GM12875 (cell line): ENCODE measurements around the gene ZNF763.
"Not testable (repeated sequence)": the region's sequence is repeated elsewhere in the genome, so short reads cannot be mapped to it uniquely, and the experiment has no call there.

ENCODE experiments used
- H3K4me3 ChIP-seq: one replicate; pipeline ENCODE4 v1.5.1; 2011; ENCODE audit warnings: low read depth, low read length, control low read depth
- TF ChIP-seq, protein P1 (sequence below): IDR thresholded peaks from 2 replicates; pipeline ENCODE4 v1.5.1; 2011; ENCODE audit warnings: low read depth, mild to moderate bottlenecking, control low read depth, inconsistent platforms, low read length, moderate library complexity, borderline replicate concordance; ENCODE audit not compliant: insufficient read depth

Gene ZNF763

DNA sequence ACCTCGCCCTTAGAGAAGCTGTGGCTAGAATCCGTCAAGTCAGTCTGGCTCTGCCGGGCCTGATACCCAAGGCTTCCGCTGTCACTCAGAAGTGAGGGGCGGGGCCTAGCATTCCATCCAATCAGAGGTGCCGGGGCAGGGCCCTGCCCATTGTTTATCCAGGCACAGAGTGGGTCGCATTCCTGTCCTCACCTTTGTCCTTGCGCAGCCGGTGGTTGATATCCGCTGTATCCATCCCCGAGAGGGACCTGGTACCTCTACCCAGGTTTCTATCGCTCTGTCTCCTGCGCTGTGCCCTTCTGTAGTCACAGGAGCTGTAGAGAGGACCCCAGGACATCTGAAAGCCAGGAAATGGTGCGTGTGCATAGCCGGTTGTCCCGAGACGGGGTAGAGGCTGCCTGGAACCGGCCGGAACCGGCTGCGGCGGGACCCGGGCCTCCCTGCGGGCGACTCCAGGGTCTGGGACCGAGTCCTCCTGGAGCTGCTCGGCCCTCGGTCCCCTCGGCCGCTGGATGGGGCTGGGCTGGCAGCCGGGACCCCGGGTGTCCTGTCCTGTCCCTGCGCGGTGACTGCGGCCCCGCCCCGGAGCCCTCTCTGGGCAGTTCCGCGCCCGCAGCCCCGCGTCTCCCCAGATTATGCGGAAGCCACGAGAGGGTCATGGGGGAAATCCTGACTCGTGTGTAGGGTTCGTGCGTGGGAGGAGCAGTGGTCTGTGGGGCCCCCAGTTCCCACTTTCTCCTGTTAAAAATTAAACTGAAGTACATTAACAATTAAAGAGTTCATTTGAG lies at the start of gene ZNF763:
Gene ZNF763 (plus strand): TSS at position 183 of the 788 bp plus-strand sequence. CDS start 169 bp downstream, at position 352.
- H3K4me3 ChIP-seq: peak within 1 kb of the TSS; percentile 85
- TF ChIP-seq, protein P1, sequence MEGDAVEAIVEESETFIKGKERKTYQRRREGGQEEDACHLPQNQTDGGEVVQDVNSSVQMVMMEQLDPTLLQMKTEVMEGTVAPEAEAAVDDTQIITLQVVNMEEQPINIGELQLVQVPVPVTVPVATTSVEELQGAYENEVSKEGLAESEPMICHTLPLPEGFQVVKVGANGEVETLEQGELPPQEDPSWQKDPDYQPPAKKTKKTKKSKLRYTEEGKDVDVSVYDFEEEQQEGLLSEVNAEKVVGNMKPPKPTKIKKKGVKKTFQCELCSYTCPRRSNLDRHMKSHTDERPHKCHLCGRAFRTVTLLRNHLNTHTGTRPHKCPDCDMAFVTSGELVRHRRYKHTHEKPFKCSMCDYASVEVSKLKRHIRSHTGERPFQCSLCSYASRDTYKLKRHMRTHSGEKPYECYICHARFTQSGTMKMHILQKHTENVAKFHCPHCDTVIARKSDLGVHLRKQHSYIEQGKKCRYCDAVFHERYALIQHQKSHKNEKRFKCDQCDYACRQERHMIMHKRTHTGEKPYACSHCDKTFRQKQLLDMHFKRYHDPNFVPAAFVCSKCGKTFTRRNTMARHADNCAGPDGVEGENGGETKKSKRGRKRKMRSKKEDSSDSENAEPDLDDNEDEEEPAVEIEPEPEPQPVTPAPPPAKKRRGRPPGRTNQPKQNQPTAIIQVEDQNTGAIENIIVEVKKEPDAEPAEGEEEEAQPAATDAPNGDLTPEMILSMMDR: no peak

DNA sequence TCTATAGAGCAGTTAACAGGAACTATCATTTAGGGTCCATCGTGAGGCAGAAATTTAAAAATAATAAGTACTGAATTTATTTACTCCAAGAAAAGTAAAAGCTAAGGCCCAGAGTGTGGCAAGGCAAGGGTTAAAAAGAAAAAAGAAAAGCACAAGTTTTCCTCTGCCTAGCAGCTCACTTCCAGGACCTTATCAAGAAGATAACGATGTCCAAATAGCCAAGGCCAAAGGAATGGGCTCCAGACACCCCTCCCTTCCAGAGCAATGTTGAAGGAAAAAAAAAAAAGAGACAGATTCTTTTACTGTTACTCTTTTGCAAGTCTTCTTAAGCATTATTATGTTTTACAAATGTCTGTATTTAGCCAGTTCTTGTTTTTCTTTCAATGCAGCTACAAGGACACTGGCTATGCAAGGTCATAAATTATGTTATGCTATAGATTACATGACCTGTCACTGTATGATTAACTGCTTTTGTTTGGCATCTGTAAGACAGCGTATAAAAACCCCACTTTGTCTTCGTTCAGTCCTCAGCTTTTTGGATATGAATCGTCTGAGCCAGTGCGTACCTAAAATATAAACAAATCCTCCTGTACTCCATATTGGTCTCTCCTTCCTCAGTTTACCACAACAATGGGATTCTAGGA lies 42.9 kb upstream of the ZNF763 start:
- H3K4me3 ChIP-seq: no peak overlapping the region
- TF ChIP-seq, protein P1: no peak

DNA sequence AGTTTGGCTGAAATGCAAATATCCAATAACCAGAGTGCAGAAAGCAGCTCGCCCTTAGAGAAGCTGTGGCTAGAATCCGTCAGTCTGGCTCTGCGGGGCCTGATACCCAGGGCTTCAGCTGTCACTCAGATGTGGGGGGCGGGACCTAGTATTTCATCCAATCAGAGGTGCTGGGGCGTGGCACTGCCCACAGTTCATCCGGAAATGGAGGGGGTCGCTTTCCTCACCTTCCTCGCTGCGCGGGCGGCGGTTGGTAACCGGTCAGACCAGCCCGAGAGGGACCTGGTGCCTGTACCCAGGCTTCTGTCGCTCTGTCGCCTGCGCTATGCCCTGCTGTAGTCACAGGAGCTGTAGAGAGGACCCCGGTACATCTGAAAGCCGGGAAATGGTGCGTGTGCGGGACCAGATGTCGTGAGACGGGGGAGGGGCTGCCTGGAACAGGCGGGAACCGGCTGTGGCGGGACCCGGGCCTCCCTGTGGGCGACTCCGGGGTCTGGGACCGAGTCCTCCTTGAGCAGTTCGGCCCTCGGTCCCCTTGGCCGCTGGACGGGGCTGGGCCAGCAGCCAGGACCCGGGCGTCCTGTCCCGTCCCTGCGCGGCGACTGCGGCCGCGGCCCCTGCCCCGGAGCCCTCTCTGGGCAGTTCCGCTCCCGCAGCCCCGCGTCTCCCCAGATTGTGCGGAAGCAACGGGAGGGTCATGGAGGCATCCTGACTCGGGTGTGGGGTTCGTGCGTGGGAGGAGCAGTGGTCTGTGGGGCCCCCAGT lies 39.8 kb upstream of the ZNF763 start, which contains the start of gene ZNF700:
Gene ZNF700 (plus strand): TSS at position 222 of the 765 bp plus-strand sequence. CDS start 104 bp downstream, at position 326.
- TF ChIP-seq, protein P1: no peak
- peak within 1 kb of the TSS; percentile 94 for H3K4me3 ChIP-seq

DNA sequence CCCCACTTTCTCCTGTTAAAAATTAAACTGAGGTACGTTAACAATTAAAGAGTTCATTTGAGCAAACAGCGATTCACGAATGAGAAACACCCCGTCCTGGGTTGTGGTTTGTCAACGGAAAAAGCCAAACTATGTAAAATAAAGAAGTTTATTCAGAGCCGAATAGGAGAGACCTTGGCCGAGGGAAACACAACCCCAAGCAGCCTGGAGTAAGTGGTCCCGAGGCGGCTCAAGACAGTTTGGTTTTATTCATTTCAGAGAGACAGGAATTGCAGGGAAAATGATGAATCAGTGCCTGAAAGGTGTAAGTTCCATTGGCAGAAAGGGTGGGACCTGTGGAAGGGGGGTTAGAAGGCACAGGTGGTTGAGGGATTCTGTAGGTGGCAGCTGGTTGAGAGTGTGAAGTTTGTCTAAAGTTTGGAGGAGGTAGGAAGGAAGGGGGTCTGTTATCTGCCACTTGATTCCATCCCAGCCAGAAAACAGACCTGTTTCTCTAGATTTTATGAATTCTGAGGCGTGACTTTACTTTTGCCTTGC lies 39.1 kb upstream of the ZNF763 start:
- peak overlapping the region; percentile 94 for H3K4me3 ChIP-seq

DNA sequence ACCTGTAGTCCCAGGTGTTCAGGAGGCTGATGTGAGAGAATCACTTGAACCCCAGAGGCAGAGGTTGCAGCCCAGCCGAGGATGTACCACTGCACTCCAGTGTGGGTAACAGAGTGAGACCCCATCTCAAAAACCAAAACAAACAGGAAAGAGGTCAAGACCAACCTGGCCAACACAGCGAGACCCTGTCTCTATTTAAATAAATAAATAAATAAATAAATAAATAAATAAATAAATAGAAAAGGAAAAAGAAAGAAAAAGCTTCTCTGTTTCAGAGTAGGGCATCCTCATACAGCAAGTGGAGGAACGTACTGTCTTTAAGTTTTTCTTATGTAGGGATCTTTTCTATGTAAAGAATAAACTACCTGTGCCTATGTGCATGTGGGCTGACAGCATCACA lies 37.6 kb upstream of the ZNF763 start:
- H3K4me3 ChIP-seq: no peak overlapping the region
- TF ChIP-seq, protein P1: no peak

DNA sequence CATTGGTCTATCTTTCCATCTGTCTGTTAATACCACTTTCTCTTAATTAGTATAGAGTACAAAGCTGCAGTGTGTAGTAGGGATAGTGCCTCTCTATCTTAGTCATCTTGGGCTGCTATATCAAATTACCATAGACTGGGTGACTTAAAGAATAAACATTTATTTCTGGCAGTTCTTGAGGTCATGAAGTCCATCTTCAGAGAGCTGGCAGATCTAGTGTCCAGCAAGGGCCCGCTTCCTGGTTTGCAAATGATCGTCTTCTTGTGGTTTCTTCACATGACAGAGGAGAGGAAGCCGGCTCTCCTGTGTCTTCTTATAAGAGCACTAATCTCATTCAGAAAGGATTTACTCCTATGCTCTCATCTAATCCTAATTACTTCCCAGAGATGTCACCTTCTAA lies 33.8 kb upstream of the ZNF763 start:
- no peak overlapping the region for H3K4me3 ChIP-seq
- TF ChIP-seq, protein P1: no peak

DNA sequence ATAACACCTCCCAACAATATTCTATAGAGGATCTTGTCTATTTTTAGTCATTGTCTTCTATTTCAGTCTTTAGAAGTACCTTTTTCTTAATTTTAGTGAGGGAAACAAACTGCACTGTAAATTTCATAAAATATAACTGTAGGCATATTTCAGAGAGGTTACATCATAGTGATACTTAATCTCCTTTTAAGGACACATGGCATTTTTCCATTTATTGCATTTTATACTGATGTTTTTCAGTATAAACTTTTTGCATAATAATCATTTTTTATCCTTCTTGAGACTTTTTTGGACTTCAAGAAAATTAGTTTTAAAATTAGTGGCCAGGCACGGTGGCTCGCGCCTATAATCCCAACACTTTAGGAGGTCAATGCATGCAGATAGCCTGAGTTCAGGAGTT lies 33.3 kb upstream of the ZNF763 start:
- TF ChIP-seq, protein P1: no peak
- no peak overlapping the region for H3K4me3 ChIP-seq

DNA sequence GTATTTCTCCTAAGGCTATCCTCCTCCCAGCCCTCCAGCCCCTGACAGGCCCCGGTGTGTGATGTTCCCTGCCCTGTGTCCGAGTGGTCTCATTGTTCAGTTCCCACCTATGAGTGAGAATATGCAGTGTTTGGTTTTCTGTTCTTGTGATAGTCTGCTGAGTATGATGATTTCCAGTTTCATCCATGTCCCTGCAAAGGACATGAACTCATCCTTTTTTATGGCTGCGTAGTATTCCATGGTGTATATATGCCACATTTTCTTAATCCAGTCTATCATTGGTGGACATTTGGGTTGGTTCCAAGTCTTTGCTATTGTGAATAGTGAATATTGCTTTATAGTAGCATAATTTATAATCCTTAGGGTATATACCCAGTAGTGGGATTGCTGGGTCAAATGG lies 29.0 kb upstream of the ZNF763 start:
- not testable (repeated sequence) for H3K4me3 ChIP-seq

DNA sequence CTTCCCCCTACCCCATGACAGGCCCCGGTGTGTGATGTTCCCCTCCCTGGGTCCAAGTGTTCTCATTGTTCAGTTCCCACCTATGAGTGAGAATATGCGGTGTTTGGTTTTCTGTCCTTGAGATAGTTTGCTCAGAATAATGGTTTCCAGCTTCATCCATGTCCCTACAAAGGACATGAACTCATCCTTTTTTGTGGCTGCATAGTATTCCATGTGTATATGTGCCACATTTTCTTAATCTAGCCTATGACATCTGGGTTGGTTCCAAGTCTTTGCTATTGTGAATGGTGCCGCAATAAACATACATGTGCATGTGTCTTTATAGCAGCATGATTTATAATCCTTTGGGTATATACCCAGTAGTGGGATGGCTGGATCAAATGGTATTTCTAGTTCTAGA lies 26.5 kb upstream of the ZNF763 start:
- not testable (repeated sequence) for H3K4me3 ChIP-seq

DNA sequence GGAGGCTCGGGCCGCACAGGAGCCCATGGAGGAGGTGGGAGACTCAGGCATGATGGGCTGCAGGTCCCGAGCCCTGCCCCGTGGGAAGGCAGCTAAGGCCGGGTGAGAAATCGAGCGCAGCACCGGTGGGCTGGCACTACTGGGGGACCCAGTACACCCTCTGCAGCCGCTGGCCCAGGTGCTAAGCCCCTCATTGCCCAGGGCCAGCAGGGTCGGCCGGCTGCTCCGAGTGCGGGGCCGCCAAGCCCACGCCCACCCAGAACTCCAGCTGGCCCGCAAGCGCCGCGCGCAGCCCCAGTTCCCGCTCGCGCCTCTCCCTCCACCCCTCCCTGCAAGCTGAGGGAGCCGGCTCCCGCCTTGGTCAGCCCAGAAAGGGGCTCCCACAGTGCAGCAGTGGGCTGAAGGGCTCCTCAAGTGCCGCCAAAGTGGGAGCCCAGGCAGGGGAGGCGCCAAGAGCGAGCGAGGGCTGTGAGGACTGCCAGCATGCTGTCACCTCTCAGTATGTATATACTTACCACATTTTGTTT lies 23.4 kb upstream of the ZNF763 start:
- not testable (repeated sequence) for H3K4me3 ChIP-seq
